Esophagus squamous epithelium (tissue), 5 donors: Measurements from ENCODE around the gene PANX1. TPM values are rescaled to one million over a fixed set of nuclear protein-coding genes. Genes with fewer than 3 reads are reported as not detected.

Experiments
- DNase-seq: peaks from one replicate; lab custom pipeline; 2025; lab: John Stamatoyannopoulos, UW
- H3K27ac ChIP-seq, 4 donors: fragments of 200-600 bp; sonication (generic); one replicate each; pipeline ENCODE4 v1.5.1; 2016 to 2019; ENCODE audit warnings: mild to moderate bottlenecking in 1 of 4
- H3K27me3 ChIP-seq, 4 donors: fragments of 200-600 bp; sonication (generic); 1 replicate in 3 of 4; 2 replicates in 1 of 4; pipeline versions ENCODE4 v1.5.1 to v1.6.0; 2017 to 2021; ENCODE audit warnings: antibody characterized with exemption in 1 of 4
- H3K36me3 ChIP-seq, 3 donors: fragments of 200-600 bp; sonication (generic); one replicate each; pipeline ENCODE4 v1.5.1; 2016 to 2019
- H3K4me1 ChIP-seq, 3 donors: fragments of 200-600 bp; sonication (generic); one replicate each; pipeline ENCODE4 v1.5.1; 2017 to 2019
- H3K4me3 ChIP-seq, 4 donors: fragments of 200-600 bp; sonication (generic); 1 replicate in 3 of 4; 2 replicates in 1 of 4; pipeline ENCODE4 v1.5.1; 2016 to 2019; ENCODE audit warnings: mild to moderate bottlenecking in 2 of 4, moderate library complexity in 1 of 4
- H3K9me3 ChIP-seq, 3 donors: fragments of 200-600 bp; sonication (generic); one replicate each; pipeline ENCODE4 v1.5.1; 2016 to 2019
- CTCF ChIP-seq, 6 experiments: fragments of 450-650 bp in 4 of 6; fragments of 200-600 bp in 2 of 6; sonication (generic) in 2 of 6; IDR thresholded peaks; one replicate each; pipeline ENCODE4 v1.5.1; 2016 to 2019; ENCODE audit warnings: antibody characterized with exemption in 6 of 6, mild to moderate bottlenecking in 4 of 6, moderate library complexity in 4 of 6
- POLR2A ChIP-seq, 4 donors: fragments of 450-650 bp; IDR thresholded peaks; one replicate each; pipeline ENCODE4 v1.6.1; 2017; ENCODE audit warnings: antibody characterized with exemption in 4 of 4, mild to moderate bottlenecking in 4 of 4, moderate library complexity in 3 of 4
- WGBS, 2 donors: methylation state at CpG; one replicate each; pipeline ENCODE4 v1.1.5; 2018; 5-methylcytosine and 5-hydroxymethylcytosine counted together
- intact Hi-C: fragments of 100-400 bp; cut with DNase I; formaldehyde crosslinking; loops from one replicate; pipeline ENCODE4 v1.15.0; 2022
- total RNA-seq, 4 donors: library from RNA; depleted of rRNA; stranded (reverse); fragments of >200 nt; gene quantifications; one replicate each; pipeline ENCODE4 v1.1.0, GENCODE V29; 2016
- donor health status: DM: yes; HTN: yes; CAD: no.

The PANX1 gene
- total RNA-seq, 4 donors from 2014 or later: 8.4 to 36.2 (median 17.4) TPM

- intact Hi-C loops: no loop called here
Measured at GRCh38 chr11:94168882-94169281, 40.2 kb downstream of the PANX1 start.

GRCh38 chr11:94169516-94169915 is 40.9 kb downstream of the PANX1 start:
- DNase-seq: no peak
- intact Hi-C loops: no loop called here
- WGBS, 2 donors: 87 to 95% methylated on average over 4 of the region's 4 CpGs
- TF ChIP-seq CTCF (IDR thresholded peaks at IDR 0.05): no peak
- no peak for TF ChIP-seq POLR2A (IDR thresholded peaks at IDR 0.05)
- Histone ChIP-seq H3K27me3 (no peaks in the 10 kb centered on the region), H3K4me3 (no peak overlapping the region), H3K27ac (no peak overlapping the region), H3K4me1 (no peaks in the 10 kb centered on the region), H3K36me3 (no peaks in the 10 kb centered on the region), H3K9me3 (no peaks in the 10 kb centered on the region)

More at GRCh38 chr11:94168882-94169281, 40.2 kb downstream of the PANX1 start:
- 71 to 78% methylated on average over 1 of the region's 1 CpG for WGBS, 2 donors
- Histone ChIP-seq H3K27ac (no peak overlapping the region), H3K4me1 (no peaks in the 10 kb centered on the region), H3K27me3 (no peaks in the 10 kb centered on the region), H3K4me3 (no peak overlapping the region), H3K9me3 (no peaks in the 10 kb centered on the region), H3K36me3 (no peaks in the 10 kb centered on the region)
- TF ChIP-seq CTCF (IDR thresholded peaks at IDR 0.05): no peak
- no peak for DNase-seq

- no peaks in the 10 kb centered on the region for H3K27me3 ChIP-seq
- no peaks in the 10 kb centered on the region for H3K36me3 ChIP-seq
- WGBS, 2 donors: 90 to 93% methylated on average over 8 of the region's 8 CpGs
- no peak for TF ChIP-seq POLR2A (IDR thresholded peaks at IDR 0.05)
- TF ChIP-seq CTCF (IDR thresholded peaks at IDR 0.05): no peak
- H3K9me3 ChIP-seq: no peaks in the 10 kb centered on the region
- no peak for DNase-seq
- H3K4me1 ChIP-seq: peaks cover 0 to 5% (median 0%) of the 10 kb centered on the region in 3 donors
- no peak overlapping the region for H3K27ac ChIP-seq
- intact Hi-C loops: no loop called here
- no peak overlapping the region for H3K4me3 ChIP-seq
Measured at GRCh38 chr11:94169930-94170545, 41.4 kb downstream of the PANX1 start.

GRCh38 chr11:94170953-94171352 is 42.3 kb downstream of the PANX1 start:
- peaks cover 0 to 13% (median 0%) of the 10 kb centered on the region in 3 donors for H3K4me1 ChIP-seq
- no peaks in the 10 kb centered on the region for H3K36me3 ChIP-seq
- no peak overlapping the region for H3K27ac ChIP-seq
- no peak for DNase-seq
- intact Hi-C loops: no loop called here
- no peaks in the 10 kb centered on the region for H3K27me3 ChIP-seq
- no peak overlapping the region for H3K4me3 ChIP-seq
- no peak for TF ChIP-seq CTCF (IDR thresholded peaks at IDR 0.05)
- TF ChIP-seq POLR2A (IDR thresholded peaks at IDR 0.05): no peak
- no peaks in the 10 kb centered on the region for H3K9me3 ChIP-seq

- no peak for TF ChIP-seq POLR2A (IDR thresholded peaks at IDR 0.05)
- TF ChIP-seq CTCF (IDR thresholded peaks at IDR 0.05): peak in 5 of 6 experiments; percentile 16 to 60 (median 32)
- no peaks in the 10 kb centered on the region for H3K27me3 ChIP-seq
- intact Hi-C loops: no loop called here
- 54 to 65% methylated on average over 5 to 7 of the region's 8 CpGs for WGBS, 2 donors
- H3K9me3 ChIP-seq: no peaks in the 10 kb centered on the region
- H3K4me1 ChIP-seq: peaks cover 0 to 13% (median 0%) of the 10 kb centered on the region in 3 donors
- H3K27ac ChIP-seq: no peak overlapping the region
- no peak overlapping the region for H3K4me3 ChIP-seq
- H3K36me3 ChIP-seq: no peaks in the 10 kb centered on the region
- no peak for DNase-seq
Measured at GRCh38 chr11:94171693-94172440, 43.2 kb downstream of the PANX1 start.
